H54 (cell line): ENCODE data around the gene PAK1.

ENCODE experiments used
- DNase-seq: peaks from one replicate; pipeline ENCODE4 v3.0.0; 2011; ENCODE audit warnings: low spot score, mixed read lengths; ENCODE audit not compliant: insufficient read length
- FAIRE-seq: peaks from 3 replicates; lab custom pipeline; 2011; peaks lifted over from hg19 to GRCh38; lab: Jason Lieb, UNC
- POLR2A ChIP-seq: IDR thresholded peaks from 2 replicates; pipeline ENCODE4 v1.6.1; 2011; ENCODE audit warnings: low read depth, mild to moderate bottlenecking, low read length

Gene PAK1

GRCh38 chr11:77473801-77474683 lies at the start of gene PAK1:
TSS of gene PAK1 (minus strand) at chr11:77474094. CDS start at chr11:77392520, 81,574 bp downstream.
- 0 out of 2 replicates have a peak, but pooled peaks have one; percentile 9 for TF ChIP-seq POLR2A
- peak; percentile 85 for DNase-seq
- no peak for FAIRE-seq

- DNase-seq: no peak
- TF ChIP-seq POLR2A: no peak
- FAIRE-seq: no peak
Measured at GRCh38 chr11:77522215-77522614, 48.3 kb upstream of the PAK1 start.

GRCh38 chr11:77519847-77520246 lies 46.0 kb upstream of the PAK1 start:
- no peak for TF ChIP-seq POLR2A
- DNase-seq (no peak), FAIRE-seq (no peak)

- no peak for DNase-seq
- no peak for TF ChIP-seq POLR2A
- no peak for FAIRE-seq
Measured at GRCh38 chr11:77518471-77518870, 44.6 kb upstream of the PAK1 start.

- FAIRE-seq (no peak), DNase-seq (no peak)
- no peak for TF ChIP-seq POLR2A
Measured at GRCh38 chr11:77517753-77518152, 43.9 kb upstream of the PAK1 start.

- FAIRE-seq (no peak), DNase-seq (no peak)
- TF ChIP-seq POLR2A: no peak
Measured at GRCh38 chr11:77517226-77517625, 43.3 kb upstream of the PAK1 start.

GRCh38 chr11:77515483-77515882 lies 41.6 kb upstream of the PAK1 start:
- TF ChIP-seq POLR2A: no peak
- FAIRE-seq: no peak

GRCh38 chr11:77515063-77515462 lies 41.2 kb upstream of the PAK1 start:
- TF ChIP-seq POLR2A: no peak
- FAIRE-seq (no peak), DNase-seq (no peak)

More at GRCh38 chr11:77515483-77515882, 41.6 kb upstream of the PAK1 start:
- no peak for DNase-seq

GRCh38 chr11:77512092-77512491 lies 38.2 kb upstream of the PAK1 start:
- no peak for DNase-seq
- FAIRE-seq: no peak
- TF ChIP-seq POLR2A: no peak

- TF ChIP-seq POLR2A: no peak
- DNase-seq: no peak
- FAIRE-seq: no peak
Measured at GRCh38 chr11:77510851-77511250, 37.0 kb upstream of the PAK1 start.

- TF ChIP-seq POLR2A: no peak
- DNase-seq (no peak), FAIRE-seq (no peak)
Measured at GRCh38 chr11:77510095-77510494, 36.2 kb upstream of the PAK1 start.

GRCh38 chr11:77508019-77508418 lies 34.1 kb upstream of the PAK1 start:
- TF ChIP-seq POLR2A: no peak
- FAIRE-seq (no peak), DNase-seq (no peak)

- DNase-seq: no peak
- no peak for FAIRE-seq
Measured at GRCh38 chr11:77506857-77507256, 33.0 kb upstream of the PAK1 start.

GRCh38 chr11:77505956-77506355 lies 32.1 kb upstream of the PAK1 start:
- no peak for TF ChIP-seq POLR2A
- DNase-seq (no peak), FAIRE-seq (no peak)

More at GRCh38 chr11:77506857-77507256, 33.0 kb upstream of the PAK1 start:
- no peak for TF ChIP-seq POLR2A

- no peak for FAIRE-seq
- no peak for TF ChIP-seq POLR2A
- no peak for DNase-seq
Measured at GRCh38 chr11:77503006-77503405, 29.1 kb upstream of the PAK1 start.

- FAIRE-seq: no peak
- no peak for DNase-seq
- TF ChIP-seq POLR2A: no peak
Measured at GRCh38 chr11:77502346-77502905, 28.5 kb upstream of the PAK1 start.
